ENCODE data around the gene E2F2.

GRCh38 chr1:23484253-23485001 is 46.6 kb downstream of the E2F2 start:
- TF ChIP-seq CTCF (conservative IDR thresholded peaks at IDR 0.05; ENCODE audit: low read depth in 2 of 2) (no peak), POLR2AphosphoS5 (IDR thresholded peaks at IDR 0.05; ENCODE audit: low read depth) (peak; percentile 73), EZH2phosphoT487 (IDR thresholded peaks at IDR 0.05; ENCODE audit: unreplicated experiment) (no peak), EZH2 (IDR thresholded peaks at IDR 0.05; ENCODE audit: low read depth, unreplicated experiment) (no peak), JUNB (IDR thresholded peaks at IDR 0.05; ENCODE audit: unreplicated experiment) (no peak)

Measured in GM23338 (cell line).